ENCODE data around the gene F10. TPM values are rescaled to one million over a fixed set of nuclear protein-coding genes. Genes with fewer than 3 reads are reported as not detected.
"Not testable (repeated sequence)": the region's sequence is repeated elsewhere in the genome, so short reads cannot be mapped to it uniquely, and the experiment has no call there.

Gene F10
- total RNA-seq, 5 donors from 2014 or later (not counting 1 experiment from before 2014, with no cell fraction given) = not detected

DNA sequence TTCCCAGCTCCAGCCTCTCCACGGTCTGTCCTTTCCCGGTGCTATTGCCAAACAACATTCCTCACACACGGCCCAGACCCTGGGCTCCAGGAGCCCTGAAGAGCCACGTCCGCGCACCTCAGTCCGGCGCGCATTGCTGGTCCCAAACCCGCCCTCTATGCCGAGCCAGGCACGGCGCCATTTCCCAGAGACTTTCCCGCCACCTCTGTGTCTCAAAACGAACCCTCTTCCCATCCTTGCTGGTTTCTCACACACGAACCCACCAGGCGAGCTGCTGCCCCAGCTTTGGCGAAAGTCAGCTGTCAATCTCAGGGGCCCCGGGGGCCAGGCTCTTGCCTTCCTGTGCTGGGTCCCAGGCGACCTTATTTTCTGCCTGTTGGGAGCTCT lies 45.0 kb upstream of the F10 start:
- CTCF ChIA-PET = no interaction called here
- Histone ChIP-seq H3K27ac (ENCODE audit: low read length) (no peak overlapping the region), H3K36me3 (ENCODE audit: control insufficient read depth in 2 of 2, extremely low read depth in 1 of 2, insufficient read depth in 1 of 2, low read length in 1 of 2) (peaks cover 3 to 10% of the 10 kb centered on the region in 2 donors), H3K27me3 (replicated peaks in 1 of 2; ENCODE audit: control insufficient read depth in 2 of 2, extremely low read depth in 1 of 2, insufficient read depth in 2 of 2, low read length in 1 of 2) (no peaks in the 10 kb centered on the region), H3K9me3 (no peaks in the 10 kb centered on the region), H3K4me3 (ENCODE audit: control insufficient read depth in 1 of 2, extremely low read depth in 1 of 2, low read length in 1 of 2) (no peak overlapping the region), H3K4me1 (ENCODE audit: control insufficient read depth in 1 of 2, extremely low read depth in 1 of 2, insufficient read depth in 2 of 2, low read length in 2 of 2) (no peaks in the 10 kb centered on the region)
- H3K27me3 Mint-ChIP-seq = no peaks in the 10 kb centered on the region
- no peaks in the 10 kb centered on the region for H3K4me1 Mint-ChIP-seq
- no peak overlapping the region for H3K27ac Mint-ChIP-seq
- H3K4me3 Mint-ChIP-seq = no peak overlapping the region
- peaks cover 20% of the 10 kb centered on the region for H3K36me3 Mint-ChIP-seq
- POLR2A ChIA-PET = no interaction called here
- 88% methylated on average over 18 of the region's 20 CpGs for WGBS (ENCODE audit: insufficient coverage)
- no peak for ATAC-seq (replicated peaks in 1 of 4)
- no peaks in the 10 kb centered on the region for H3K9me3 Mint-ChIP-seq
- no peak for DNase-seq

DNA sequence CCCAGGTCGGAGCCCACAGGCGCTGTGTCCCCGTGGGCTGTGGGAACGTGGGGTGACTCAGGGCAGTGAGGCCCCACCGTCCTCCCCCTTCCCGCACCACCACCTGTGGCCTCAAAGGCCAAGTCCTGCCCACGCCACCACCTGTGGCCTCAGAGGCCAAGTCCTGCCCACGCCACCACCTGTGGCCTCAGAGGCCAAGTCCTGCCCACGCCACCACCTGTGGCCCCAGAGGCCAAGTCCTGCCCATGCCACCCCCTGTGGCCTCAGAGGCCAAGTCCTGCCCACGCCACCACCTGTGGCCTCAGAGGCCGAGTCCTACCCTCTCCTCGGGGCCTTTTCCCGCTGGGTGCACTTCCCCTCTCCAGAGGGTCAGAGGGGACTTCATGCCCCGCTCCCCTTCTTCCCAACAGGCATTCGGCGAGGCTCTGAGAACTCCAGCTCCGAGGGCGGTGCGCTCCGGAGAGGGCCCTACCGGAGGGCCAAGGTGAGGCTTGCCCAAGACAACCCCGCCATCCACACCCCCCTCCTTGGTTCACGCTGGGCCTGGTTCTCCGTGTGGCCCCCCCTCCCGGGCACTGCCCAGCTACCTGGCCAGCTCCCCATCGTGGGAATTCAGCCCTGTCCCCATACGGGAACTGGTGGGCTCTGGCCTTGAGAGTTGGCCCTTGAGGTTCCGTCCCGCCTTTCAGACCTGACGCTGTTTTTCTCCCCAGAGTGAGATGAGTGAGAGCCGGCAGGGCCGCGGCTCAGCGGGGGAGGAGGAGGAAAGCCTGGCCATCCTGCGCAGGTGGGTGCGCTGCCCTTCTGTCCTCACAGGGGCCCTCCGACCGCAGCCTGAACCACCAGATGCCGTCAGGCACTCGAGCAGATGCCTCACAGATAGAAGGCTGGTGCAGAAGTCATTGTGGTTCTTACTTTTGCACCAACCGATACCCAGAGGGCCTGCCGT lies 44.4 kb upstream of the F10 start:
- Histone ChIP-seq H3K27ac (ENCODE audit: low read length) (no peak overlapping the region), H3K27me3 (replicated peaks in 1 of 2; ENCODE audit: control insufficient read depth in 2 of 2, extremely low read depth in 1 of 2, insufficient read depth in 2 of 2, low read length in 1 of 2) (no peaks in the 10 kb centered on the region), H3K9me3 (no peaks in the 10 kb centered on the region), H3K36me3 (ENCODE audit: control insufficient read depth in 2 of 2, extremely low read depth in 1 of 2, insufficient read depth in 1 of 2, low read length in 1 of 2) (peaks cover 3 to 10% of the 10 kb centered on the region in 2 donors), H3K4me3 (ENCODE audit: control insufficient read depth in 1 of 2, extremely low read depth in 1 of 2, low read length in 1 of 2) (no peak overlapping the region), H3K4me1 (ENCODE audit: control insufficient read depth in 1 of 2, extremely low read depth in 1 of 2, insufficient read depth in 2 of 2, low read length in 2 of 2) (no peaks in the 10 kb centered on the region)
- ATAC-seq (replicated peaks in 1 of 4) (no peak), DNase-seq (no peak)
- H3K27ac Mint-ChIP-seq = no peak overlapping the region
- CTCF ChIA-PET = no interaction called here
- no peaks in the 10 kb centered on the region for H3K27me3 Mint-ChIP-seq
- H3K9me3 Mint-ChIP-seq = no peaks in the 10 kb centered on the region
- POLR2A ChIA-PET = no interaction called here
- no peak overlapping the region for H3K4me3 Mint-ChIP-seq
- WGBS (ENCODE audit: insufficient coverage) = 92% methylated on average over 40 of the region's 42 CpGs
- H3K36me3 Mint-ChIP-seq = peaks cover 14% of the 10 kb centered on the region
- no peaks in the 10 kb centered on the region for H3K4me1 Mint-ChIP-seq

DNA sequence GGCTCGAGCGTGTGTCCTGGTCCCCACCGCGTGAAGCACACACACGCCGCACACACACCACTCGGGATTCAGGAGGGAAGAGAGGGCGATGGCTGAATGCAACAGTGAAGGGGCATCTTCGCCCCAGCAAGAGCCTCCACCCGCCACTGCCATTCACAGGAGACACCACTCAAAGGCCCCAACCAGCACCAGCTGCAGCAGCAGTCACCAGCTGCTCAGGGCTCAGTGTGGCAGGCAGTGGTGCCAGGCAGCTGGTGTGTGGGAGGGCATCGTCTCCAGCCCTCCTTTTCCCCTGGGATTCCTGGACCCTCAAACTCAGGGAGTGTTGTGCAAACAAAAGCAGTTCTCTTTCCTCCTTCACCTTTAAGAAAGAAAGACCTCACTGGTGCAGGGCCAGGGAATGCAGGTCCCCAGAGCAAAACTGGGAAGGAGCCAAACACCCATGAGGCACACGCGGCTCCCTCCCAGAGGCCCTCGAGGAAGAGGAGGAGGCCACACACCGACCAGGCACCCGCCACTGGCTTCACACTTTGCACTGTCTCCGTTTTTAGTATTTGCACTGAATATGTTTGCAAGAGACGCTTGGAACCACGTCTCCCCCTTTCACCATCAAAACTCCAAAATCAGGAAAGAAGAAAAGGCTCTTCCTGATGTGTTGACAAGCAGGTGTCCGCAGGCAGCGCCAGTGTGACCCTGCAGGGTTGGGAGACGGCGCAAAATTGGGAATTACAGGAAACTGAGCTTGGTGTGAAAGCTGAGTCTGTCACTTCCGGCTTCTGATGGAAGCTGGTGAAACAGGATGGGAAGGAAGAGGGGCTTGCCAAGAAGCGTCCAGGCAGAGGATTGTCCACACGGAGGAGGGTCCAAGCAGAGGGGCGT lies 43.5 kb upstream of the F10 start:
- CTCF ChIA-PET = no interaction called here

DNA sequence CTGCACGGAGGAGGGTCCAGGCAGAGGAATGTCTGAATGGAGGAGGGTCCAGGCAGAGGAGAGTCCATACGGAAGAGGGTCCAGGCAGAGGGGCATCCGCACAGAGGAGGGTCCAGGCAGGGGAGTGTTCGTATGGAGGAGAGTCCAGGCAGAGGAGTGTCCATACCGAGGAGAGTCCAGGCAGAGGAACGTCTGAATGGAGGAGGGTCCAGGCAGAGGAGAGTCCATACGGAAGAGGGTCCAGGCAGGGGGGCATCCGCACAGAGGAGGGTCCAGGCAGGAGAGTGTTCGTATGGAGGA lies 42.9 kb upstream of the F10 start:
- H3K27me3 Mint-ChIP-seq; H3K27ac ChIP-seq (ENCODE audit: low read length); H3K27me3 ChIP-seq (replicated peaks in 1 of 2; ENCODE audit: control insufficient read depth in 2 of 2, extremely low read depth in 1 of 2, insufficient read depth in 2 of 2, low read length in 1 of 2); DNase-seq; H3K36me3 Mint-ChIP-seq; H3K27ac Mint-ChIP-seq; H3K4me3 ChIP-seq (ENCODE audit: control insufficient read depth in 1 of 2, extremely low read depth in 1 of 2, low read length in 1 of 2); H3K9me3 ChIP-seq; H3K9me3 Mint-ChIP-seq; H3K4me1 ChIP-seq (ENCODE audit: control insufficient read depth in 1 of 2, extremely low read depth in 1 of 2, insufficient read depth in 2 of 2, low read length in 2 of 2); H3K4me1 Mint-ChIP-seq; POLR2A ChIA-PET; ATAC-seq (replicated peaks in 1 of 4); H3K36me3 ChIP-seq (ENCODE audit: control insufficient read depth in 2 of 2, extremely low read depth in 1 of 2, insufficient read depth in 1 of 2, low read length in 1 of 2); CTCF ChIA-PET; H3K4me3 Mint-ChIP-seq: not testable (repeated sequence)
- WGBS (ENCODE audit: insufficient coverage) = 91% methylated on average over 4 of the region's 9 CpGs

More for the DNA sequence above, 43.5 kb upstream of the F10 start:
- no peak overlapping the region for H3K4me3 ChIP-seq (ENCODE audit: control insufficient read depth in 1 of 2, extremely low read depth in 1 of 2, low read length in 1 of 2)
- no peak for ATAC-seq (replicated peaks in 1 of 4)
- Mint-ChIP-seq H3K27ac (no peak overlapping the region), H3K27me3 (no peaks in the 10 kb centered on the region), H3K4me3 (no peak overlapping the region), H3K9me3 (no peaks in the 10 kb centered on the region), H3K4me1 (no peaks in the 10 kb centered on the region), H3K36me3 (peaks cover 11% of the 10 kb centered on the region)
- no peaks in the 10 kb centered on the region for H3K4me1 ChIP-seq (ENCODE audit: control insufficient read depth in 1 of 2, extremely low read depth in 1 of 2, insufficient read depth in 2 of 2, low read length in 2 of 2)
- no peak overlapping the region for H3K27ac ChIP-seq (ENCODE audit: low read length)
- WGBS (ENCODE audit: insufficient coverage) = 93% methylated on average over 18 of the region's 27 CpGs
- H3K27me3 ChIP-seq (replicated peaks in 1 of 2; ENCODE audit: control insufficient read depth in 2 of 2, extremely low read depth in 1 of 2, insufficient read depth in 2 of 2, low read length in 1 of 2) = no peaks in the 10 kb centered on the region
- peaks cover 3 to 10% of the 10 kb centered on the region in 2 donors for H3K36me3 ChIP-seq (ENCODE audit: control insufficient read depth in 2 of 2, extremely low read depth in 1 of 2, insufficient read depth in 1 of 2, low read length in 1 of 2)
- no peaks in the 10 kb centered on the region for H3K9me3 ChIP-seq
- POLR2A ChIA-PET = no interaction called here
- DNase-seq = no peak

DNA sequence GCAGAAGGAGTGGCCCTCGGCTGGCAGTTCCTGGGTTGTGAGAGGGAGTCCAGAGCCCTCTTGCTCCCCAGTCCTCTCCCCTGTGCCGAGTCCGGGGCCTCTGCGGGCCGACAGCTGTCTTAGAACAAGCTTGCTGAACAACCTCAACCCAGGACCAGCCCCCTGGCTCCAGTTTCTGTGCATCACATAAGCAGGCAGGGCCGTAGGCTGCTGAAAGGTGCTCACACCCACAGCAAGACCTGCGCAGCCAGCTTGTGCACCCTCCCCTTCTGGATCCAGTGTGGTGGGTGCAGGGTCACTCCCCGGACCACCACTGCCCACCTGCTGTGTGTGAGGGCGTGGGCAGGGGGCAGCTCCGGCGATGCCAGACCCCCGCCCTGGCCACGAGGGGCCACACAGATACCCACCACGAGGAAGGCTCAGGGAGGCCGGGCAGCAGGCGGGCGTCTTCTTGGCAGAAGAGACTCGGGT lies 42.2 kb upstream of the F10 start:
- POLR2A ChIA-PET = no interaction called here
- Histone ChIP-seq H3K36me3 (ENCODE audit: control insufficient read depth in 2 of 2, extremely low read depth in 1 of 2, insufficient read depth in 1 of 2, low read length in 1 of 2) (peaks cover 0 to 4% of the 10 kb centered on the region in 2 donors), H3K9me3 (no peaks in the 10 kb centered on the region), H3K27ac (ENCODE audit: low read length) (no peak overlapping the region), H3K4me1 (ENCODE audit: control insufficient read depth in 1 of 2, extremely low read depth in 1 of 2, insufficient read depth in 2 of 2, low read length in 2 of 2) (no peaks in the 10 kb centered on the region), H3K27me3 (replicated peaks in 1 of 2; ENCODE audit: control insufficient read depth in 2 of 2, extremely low read depth in 1 of 2, insufficient read depth in 2 of 2, low read length in 1 of 2) (no peaks in the 10 kb centered on the region), H3K4me3 (ENCODE audit: control insufficient read depth in 1 of 2, extremely low read depth in 1 of 2, low read length in 1 of 2) (no peak overlapping the region)
- no peak for DNase-seq
- H3K36me3 Mint-ChIP-seq = peaks cover 8% of the 10 kb centered on the region
- H3K4me3 Mint-ChIP-seq = no peak overlapping the region
- H3K4me1 Mint-ChIP-seq = no peaks in the 10 kb centered on the region
- no peak for ATAC-seq (replicated peaks in 1 of 4)
- no peaks in the 10 kb centered on the region for H3K27me3 Mint-ChIP-seq
- no peaks in the 10 kb centered on the region for H3K9me3 Mint-ChIP-seq
- CTCF ChIA-PET = no interaction called here
- WGBS (ENCODE audit: insufficient coverage) = 79% methylated on average over 16 of the region's 18 CpGs
- H3K27ac Mint-ChIP-seq = no peak overlapping the region

DNA sequence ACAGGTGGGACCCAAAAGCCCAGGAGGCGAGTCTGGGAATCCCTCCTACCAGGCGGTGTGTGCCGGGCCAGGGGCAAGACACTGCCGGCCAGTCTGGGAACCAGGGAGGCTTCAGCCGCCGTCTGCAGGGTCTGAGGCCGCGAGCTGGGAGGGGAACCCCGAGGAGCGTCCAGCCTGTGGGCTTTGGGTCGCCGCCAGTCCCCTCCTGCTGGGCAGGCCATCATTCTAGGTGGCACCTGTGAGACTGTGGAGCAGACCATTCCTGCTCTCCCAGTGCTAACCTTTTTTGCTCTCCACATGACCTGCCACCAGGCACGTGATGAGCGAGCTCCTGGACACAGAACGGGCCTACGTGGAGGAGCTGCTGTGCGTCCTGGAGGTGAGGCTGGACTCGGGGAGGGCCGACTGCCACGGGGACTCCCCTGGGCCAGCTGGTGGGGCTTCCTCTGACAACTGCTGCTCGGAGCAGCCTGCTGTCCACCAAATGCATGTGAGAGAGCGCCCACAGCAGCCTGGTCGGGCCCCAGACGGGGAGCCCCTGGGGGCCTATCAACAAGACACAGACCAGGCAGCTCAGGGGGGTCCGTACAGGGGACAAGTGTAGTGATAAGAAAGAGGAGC lies 41.6 kb upstream of the F10 start:
- no peaks in the 10 kb centered on the region for H3K4me1 ChIP-seq (ENCODE audit: control insufficient read depth in 1 of 2, extremely low read depth in 1 of 2, insufficient read depth in 2 of 2, low read length in 2 of 2)
- no peaks in the 10 kb centered on the region for H3K9me3 Mint-ChIP-seq
- H3K4me1 Mint-ChIP-seq = no peaks in the 10 kb centered on the region
- no peaks in the 10 kb centered on the region for H3K9me3 ChIP-seq
- H3K36me3 Mint-ChIP-seq = peaks cover 8% of the 10 kb centered on the region
- ChIA-PET CTCF (no interaction called here), POLR2A (no interaction called here)
- H3K4me3 ChIP-seq (ENCODE audit: control insufficient read depth in 1 of 2, extremely low read depth in 1 of 2, low read length in 1 of 2) = no peak overlapping the region
- H3K27me3 ChIP-seq (replicated peaks in 1 of 2; ENCODE audit: control insufficient read depth in 2 of 2, extremely low read depth in 1 of 2, insufficient read depth in 2 of 2, low read length in 1 of 2) = no peaks in the 10 kb centered on the region
- DNase-seq (no peak), ATAC-seq (replicated peaks in 1 of 4) (no peak)
- H3K27ac Mint-ChIP-seq = no peak overlapping the region
- H3K27ac ChIP-seq (ENCODE audit: low read length) = no peak overlapping the region
- H3K27me3 Mint-ChIP-seq = no peaks in the 10 kb centered on the region
- WGBS (ENCODE audit: insufficient coverage) = 94% methylated on average over 15 of the region's 25 CpGs
- no peak overlapping the region for H3K4me3 Mint-ChIP-seq
- H3K36me3 ChIP-seq (ENCODE audit: control insufficient read depth in 2 of 2, extremely low read depth in 1 of 2, insufficient read depth in 1 of 2, low read length in 1 of 2) = peaks cover 0 to 4% of the 10 kb centered on the region in 2 donors

All from T-cell (primary cell).